Measurements from ENCODE around the gene LZTFL1. TPM values are rescaled to one million over a fixed set of nuclear protein-coding genes. Genes with fewer than 3 reads are reported as not detected.

Gene LZTFL1
- total RNA-seq, 2 donors from 2014 or later, result 12.1 to 19.8 TPM

- H3K4me1 ChIP-seq (ENCODE audit: control insufficient read depth, insufficient read depth, low read length), result no peaks in the 10 kb centered on the region
- TF ChIP-seq CTCF (conservative IDR thresholded peaks at IDR 0.05), result no peak
- Mint-ChIP-seq H3K4me1 (no peaks in the 10 kb centered on the region), H3K4me3 (peak within 1 kb of the TSS; percentile 57), H3K27ac (no peak within 1 kb of the TSS), H3K27me3 (ENCODE audit: insufficient read depth) (peaks cover 66% of the 10 kb centered on the region), H3K9me3 (no peaks in the 10 kb centered on the region), H3K36me3 (ENCODE audit: low read depth) (no peaks in the 10 kb centered on the region)
- peaks cover 51% of the 10 kb centered on the region for H3K27me3 ChIP-seq (ENCODE audit: control insufficient read depth, insufficient read depth, low read length, poor library complexity, severe bottlenecking)
- H3K36me3 ChIP-seq (ENCODE audit: control insufficient read depth, insufficient read depth, low read length), result no peaks in the 10 kb centered on the region
- H3K4me3 ChIP-seq (ENCODE audit: low read length), result peak within 1 kb of the TSS; percentile 77
- WGBS, 2 experiments (ENCODE audit: insufficient coverage in 1 of 2, insufficient read length in 1 of 2), result 3% methylated on average over 25 to 91 of the region's 91 CpGs
- peak; percentile 80 for DNase-seq
- no peak within 1 kb of the TSS for H3K27ac ChIP-seq (ENCODE audit: low read depth, low read length)
- H3K9me3 ChIP-seq (ENCODE audit: control insufficient read depth, low read length), result no peaks in the 10 kb centered on the region
- peak within 1 kb of the TSS; percentile 25 for H3K9ac ChIP-seq (ENCODE audit: extremely low read depth, low read length, poor library complexity, severe bottlenecking)
These were observed 45.8 kb downstream of the LZTFL1 start, which contains the start of gene SLC6A20 for GRCh38 chr3:45795882-45796765. SLC6A20 (minus strand) TSS chr3:45796536; CDS start chr3:45796419, 117 bp downstream.

GRCh38 chr3:45795509-45795881 is 46.4 kb downstream of the LZTFL1 start:
- 22 to 27% methylated on average over 12 to 14 of the region's 14 CpGs for WGBS, 2 experiments (ENCODE audit: insufficient coverage in 1 of 2, insufficient read length in 1 of 2)
- H3K9me3 Mint-ChIP-seq, result peaks cover 1% of the 10 kb centered on the region
- H3K9me3 ChIP-seq (ENCODE audit: control insufficient read depth, low read length), result no peaks in the 10 kb centered on the region
- no peak overlapping the region for H3K27ac Mint-ChIP-seq
- peak overlapping the region; percentile 77 for H3K4me3 ChIP-seq (ENCODE audit: low read length)
- no peaks in the 10 kb centered on the region for H3K36me3 Mint-ChIP-seq (ENCODE audit: low read depth)
- H3K36me3 ChIP-seq (ENCODE audit: control insufficient read depth, insufficient read depth, low read length), result no peaks in the 10 kb centered on the region
- no peak for TF ChIP-seq CTCF (conservative IDR thresholded peaks at IDR 0.05)
- H3K27me3 ChIP-seq (ENCODE audit: control insufficient read depth, insufficient read depth, low read length, poor library complexity, severe bottlenecking), result peaks cover 51% of the 10 kb centered on the region
- no peak for DNase-seq
- no peak overlapping the region for H3K9ac ChIP-seq (ENCODE audit: extremely low read depth, low read length, poor library complexity, severe bottlenecking)
- no peak overlapping the region for H3K27ac ChIP-seq (ENCODE audit: low read depth, low read length)
- H3K4me1 ChIP-seq (ENCODE audit: control insufficient read depth, insufficient read depth, low read length), result no peaks in the 10 kb centered on the region
- H3K4me1 Mint-ChIP-seq, result no peaks in the 10 kb centered on the region
- peak overlapping the region; percentile 57 for H3K4me3 Mint-ChIP-seq
- H3K27me3 Mint-ChIP-seq (ENCODE audit: insufficient read depth), result peaks cover 68% of the 10 kb centered on the region

- no peaks in the 10 kb centered on the region for H3K9me3 ChIP-seq (ENCODE audit: control insufficient read depth, low read length)
- peaks cover 51% of the 10 kb centered on the region for H3K27me3 ChIP-seq (ENCODE audit: control insufficient read depth, insufficient read depth, low read length, poor library complexity, severe bottlenecking)
- Mint-ChIP-seq H3K9me3 (peaks cover 8% of the 10 kb centered on the region), H3K4me3 (no peak overlapping the region), H3K27me3 (ENCODE audit: insufficient read depth) (peaks cover 67% of the 10 kb centered on the region), H3K4me1 (no peaks in the 10 kb centered on the region), H3K27ac (no peak overlapping the region), H3K36me3 (ENCODE audit: low read depth) (no peaks in the 10 kb centered on the region)
- no peaks in the 10 kb centered on the region for H3K36me3 ChIP-seq (ENCODE audit: control insufficient read depth, insufficient read depth, low read length)
- no peak overlapping the region for H3K4me3 ChIP-seq (ENCODE audit: low read length)
- no peak overlapping the region for H3K27ac ChIP-seq (ENCODE audit: low read depth, low read length)
- TF ChIP-seq CTCF (conservative IDR thresholded peaks at IDR 0.05), result no peak
- WGBS, 2 experiments (ENCODE audit: insufficient coverage in 1 of 2, insufficient read length in 1 of 2), result 100% methylated on average over 1 of the region's 1 CpG; no CpG with 5 or more reads in 1 of the 2 experiments
- no peaks in the 10 kb centered on the region for H3K4me1 ChIP-seq (ENCODE audit: control insufficient read depth, insufficient read depth, low read length)
- no peak for DNase-seq
- no peak overlapping the region for H3K9ac ChIP-seq (ENCODE audit: extremely low read depth, low read length, poor library complexity, severe bottlenecking)
These were observed 47.3 kb downstream of the LZTFL1 start for GRCh38 chr3:45794660-45795059.

All from endodermal cell (in vitro differentiated cells).